GM19043 (cell line): ENCODE data around the gene NOL4L.

ENCODE experiments used
- ATAC-seq: cut with Tn5 transposase; IDR thresholded peaks from one replicate; pipeline ENCODE4 v1.9.1; 2021; ENCODE audit warnings: low read depth; ENCODE audit not compliant: unreplicated experiment

The NOL4L gene

GRCh38 chr20:32614303-32614702, 29.2 kb upstream of the NOL4L start:
- ATAC-seq, result no peak

DNA sequence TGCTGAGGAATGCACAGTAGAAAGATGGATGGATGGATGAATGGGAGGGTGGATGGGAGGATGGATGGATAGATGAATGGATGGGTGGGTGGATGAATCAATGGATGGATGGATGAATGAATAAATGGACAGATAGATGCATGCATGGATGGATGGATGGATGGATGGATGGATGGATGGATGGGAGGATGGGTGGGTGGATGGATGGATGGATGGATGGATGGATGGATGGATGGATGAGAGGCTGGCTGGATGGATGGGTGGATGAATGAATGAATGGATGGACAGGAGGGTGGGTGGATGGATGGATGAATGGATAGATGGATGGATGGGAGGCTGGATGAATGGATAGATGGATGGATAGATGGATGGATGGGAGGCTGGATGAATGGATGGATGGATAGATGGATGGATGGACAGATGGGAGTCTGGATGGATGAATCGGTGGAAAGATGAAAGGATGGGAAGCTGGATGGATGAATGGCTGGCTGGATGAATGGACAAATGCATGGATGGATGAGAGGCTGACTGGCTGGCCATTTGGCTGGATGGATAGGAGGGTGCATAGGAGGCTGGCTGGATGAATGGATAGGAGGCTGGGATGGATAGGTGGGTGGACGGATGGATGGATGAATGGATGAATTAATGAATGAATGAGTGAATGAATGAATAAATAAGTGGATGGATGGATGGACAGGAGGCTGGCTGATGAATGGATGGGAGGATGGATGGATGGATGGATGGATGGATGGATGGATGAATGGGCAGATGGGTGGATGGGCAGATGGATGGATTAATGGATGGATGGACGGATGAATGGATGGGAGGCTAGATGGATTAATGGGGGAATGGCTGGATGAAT, 28.3 kb upstream of the NOL4L start:
- ATAC-seq, result no peak

DNA sequence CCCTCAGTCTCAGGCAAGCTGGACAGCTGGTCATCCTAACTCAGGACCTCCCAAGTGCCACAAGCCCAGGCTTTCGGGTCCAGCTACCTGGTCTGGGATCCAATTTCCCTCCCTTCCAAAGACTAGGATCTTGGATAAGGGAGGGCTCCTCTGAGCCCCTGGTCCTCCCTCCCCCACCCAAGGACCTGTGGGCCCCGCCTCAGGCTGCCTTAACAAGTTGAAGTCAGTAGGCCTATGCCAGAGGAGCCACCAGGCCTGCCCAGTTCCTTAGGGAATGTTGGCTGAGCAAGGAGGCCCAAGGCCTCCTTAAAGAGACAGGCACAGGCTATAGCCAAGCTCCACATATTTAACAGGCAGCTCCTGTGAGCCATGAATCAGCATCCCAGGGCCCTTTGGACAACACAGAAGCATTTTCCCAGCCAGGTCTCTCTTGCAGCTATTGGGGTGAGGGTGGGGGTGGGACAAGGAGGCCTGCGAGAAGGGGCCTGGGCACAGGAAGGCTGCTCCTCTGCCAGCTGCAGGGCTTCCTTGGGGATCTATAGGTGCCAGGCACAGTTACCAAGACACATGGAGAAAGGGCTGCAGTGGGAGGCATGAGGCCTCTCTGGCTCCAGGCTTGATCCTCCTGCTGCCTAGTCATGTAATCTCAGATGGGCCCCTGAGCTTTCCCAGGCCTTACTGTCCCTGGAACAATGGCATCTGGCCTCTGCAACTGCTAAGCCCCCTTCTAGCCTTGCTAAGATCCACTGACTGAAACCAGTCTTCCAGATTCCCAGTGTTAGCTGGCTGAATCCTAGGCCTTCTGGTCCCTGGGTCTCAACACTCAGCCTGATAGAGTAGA, 27.4 kb upstream of the NOL4L start:
- no peak for ATAC-seq

DNA sequence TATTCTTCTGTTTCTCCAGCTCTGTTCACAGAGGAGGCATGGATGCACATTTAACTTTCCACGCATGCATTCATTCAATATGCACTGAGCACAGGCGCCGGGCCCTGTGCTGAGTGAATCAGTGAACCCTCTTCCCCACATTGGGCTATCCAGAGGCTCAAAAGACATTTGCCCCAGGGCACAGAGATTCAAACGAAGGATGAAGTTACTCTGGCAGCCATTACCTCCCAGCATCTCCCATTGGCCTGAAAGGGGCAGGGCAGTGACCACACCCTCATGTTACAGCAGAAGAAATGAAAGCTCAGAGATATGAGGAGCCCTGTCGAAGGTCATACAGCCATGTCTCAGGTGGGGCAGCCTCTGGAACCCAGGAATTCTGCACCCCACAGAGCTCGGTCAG, 26.7 kb upstream of the NOL4L start:
- ATAC-seq, result no peak

DNA sequence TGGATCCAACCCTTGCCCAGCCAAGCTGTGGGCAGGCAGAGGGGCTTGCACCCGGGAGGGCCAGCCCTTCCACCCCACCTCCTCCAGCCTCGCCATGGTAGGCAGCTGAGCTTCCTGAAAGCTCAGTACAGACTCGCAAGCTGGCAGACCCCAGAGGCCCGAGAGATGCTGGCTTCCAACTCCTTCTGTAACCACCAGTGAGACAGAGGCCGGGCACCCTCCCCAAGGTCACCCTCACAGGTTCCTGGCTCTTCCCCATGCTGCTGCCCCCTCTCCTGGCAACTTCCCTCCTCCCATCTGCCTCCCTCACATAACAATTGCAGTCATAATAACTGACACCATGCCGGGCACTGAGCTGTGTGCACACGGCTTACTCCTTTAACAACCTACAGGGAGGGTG, 26.2 kb upstream of the NOL4L start:
- no peak for ATAC-seq

DNA sequence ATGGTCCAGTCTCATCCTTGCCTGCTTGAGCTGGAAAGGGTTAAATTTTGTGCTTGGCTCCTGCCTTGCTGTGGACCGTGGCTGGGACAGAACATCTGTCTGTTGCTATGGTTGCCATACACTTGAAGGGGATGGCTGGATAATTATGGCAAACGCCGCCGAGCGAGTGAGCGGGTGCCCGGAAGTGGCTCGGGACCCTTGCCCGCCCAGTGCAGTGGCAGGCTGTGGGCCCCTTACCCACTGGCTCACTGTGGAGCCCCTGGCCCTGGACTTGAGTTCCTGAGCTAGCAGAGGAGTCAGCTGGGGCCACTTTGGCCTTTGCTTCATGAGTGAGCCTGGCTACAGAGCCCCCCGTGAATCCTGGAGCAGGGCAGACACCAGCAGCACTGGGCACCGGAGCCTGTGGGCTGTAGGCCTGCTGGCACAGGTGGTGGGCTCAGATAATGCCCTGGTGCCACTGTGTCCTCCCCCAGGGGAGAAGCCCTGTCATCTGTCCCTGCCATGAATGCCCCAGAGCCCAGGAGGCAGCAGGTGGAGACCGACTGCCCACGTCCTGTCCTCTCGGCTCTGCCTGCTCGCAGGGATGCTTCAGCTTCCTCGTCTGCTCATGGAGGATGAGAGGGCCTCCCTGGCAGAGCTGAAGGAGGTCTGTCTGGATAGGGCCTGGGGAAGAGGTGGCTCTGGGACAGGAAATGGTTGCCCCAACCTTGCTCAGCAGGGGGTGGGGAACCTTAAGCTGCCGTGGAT, 25.5 kb upstream of the NOL4L start:
- ATAC-seq, result no peak

DNA sequence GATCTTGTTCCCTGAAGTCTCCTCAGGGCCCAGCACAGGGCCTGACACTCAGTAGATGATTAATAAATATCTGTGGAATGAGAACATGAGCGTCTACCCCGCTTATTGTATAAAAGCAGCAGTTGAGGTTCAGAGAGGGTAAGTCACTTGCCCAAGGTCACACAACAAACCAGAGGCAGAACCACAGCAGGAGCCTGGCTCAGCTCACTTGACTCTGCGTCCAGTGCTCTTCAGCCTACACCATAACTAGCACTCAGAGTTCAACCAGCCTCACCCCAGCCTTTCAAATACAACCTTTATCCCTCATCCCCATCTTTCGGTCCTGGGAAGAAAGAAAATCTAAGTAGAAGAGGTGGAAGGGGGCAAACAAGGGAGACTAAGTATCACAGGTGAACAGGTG, 24.9 kb upstream of the NOL4L start:
- no peak for ATAC-seq

GRCh38 chr20:32609111-32609773, 24.1 kb upstream of the NOL4L start:
- ATAC-seq, result no peak

- no peak for ATAC-seq
Observed at GRCh38 chr20:32608664-32609015, 23.5 kb upstream of the NOL4L start.

- ATAC-seq, result no peak
Observed at GRCh38 chr20:32607727-32608663, 22.9 kb upstream of the NOL4L start.

DNA sequence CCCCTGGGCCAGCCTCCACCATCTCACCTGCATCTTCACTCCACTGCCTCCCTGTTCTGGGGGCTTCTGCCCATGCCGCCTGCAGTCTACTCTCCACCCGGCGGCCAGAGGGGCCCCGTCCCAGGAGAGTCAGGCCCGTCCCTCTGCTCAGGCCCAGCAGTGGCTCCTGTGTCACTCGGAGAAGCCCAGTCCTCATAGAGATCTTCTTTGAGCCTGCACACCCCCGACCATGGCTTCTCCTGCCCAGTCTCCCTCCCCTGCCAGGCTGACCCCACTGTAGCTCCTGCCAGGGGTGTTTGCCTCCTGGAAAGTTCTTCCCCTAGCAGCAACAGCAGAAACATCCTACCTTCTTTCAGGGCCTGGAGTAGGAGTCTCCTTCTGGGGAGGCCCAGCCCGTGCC, 22.2 kb upstream of the NOL4L start:
- ATAC-seq, result no peak

DNA sequence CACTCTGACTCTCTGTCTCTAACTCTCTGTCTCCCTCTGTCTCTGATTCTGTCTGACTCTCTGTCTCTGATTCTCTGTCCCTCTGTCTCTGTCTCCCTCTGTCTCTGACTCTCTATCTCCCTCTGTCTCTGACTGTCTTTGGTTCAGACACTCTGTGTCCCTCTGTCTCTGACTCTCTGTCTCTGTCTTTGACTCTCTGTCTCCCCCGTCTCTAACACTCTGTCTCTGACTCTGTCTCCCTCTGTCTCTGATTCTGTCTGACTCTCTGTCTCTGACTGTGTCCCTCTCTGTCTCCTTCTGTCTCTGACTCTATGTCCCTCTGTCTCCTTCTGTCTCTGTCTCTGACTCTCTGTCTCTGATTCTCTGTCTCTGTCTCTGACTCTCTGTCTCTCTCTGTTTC, 21.7 kb upstream of the NOL4L start:
- ATAC-seq, result no peak

DNA sequence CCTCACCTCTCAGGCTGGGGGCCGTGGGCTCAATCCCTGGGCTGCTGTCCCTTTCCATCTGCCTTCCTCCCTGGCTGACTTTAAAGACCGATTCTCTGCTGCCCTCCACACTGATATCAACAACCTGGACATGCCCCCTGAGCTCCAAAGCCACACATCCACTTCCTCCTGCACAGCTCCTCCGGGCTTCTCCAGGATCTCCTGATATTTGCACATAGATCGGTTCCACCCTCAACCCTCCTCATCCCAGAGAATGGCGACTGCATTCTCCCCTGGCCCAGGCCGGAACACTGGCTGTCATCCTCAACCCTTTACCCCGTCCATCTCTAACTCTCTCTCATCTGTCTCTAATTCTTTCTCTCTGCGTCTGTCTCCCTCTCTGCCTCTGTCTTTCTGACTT, 21.0 kb upstream of the NOL4L start:
- no peak for ATAC-seq

GRCh38 chr20:32605167-32605656, 20.1 kb upstream of the NOL4L start:
- no peak for ATAC-seq

DNA sequence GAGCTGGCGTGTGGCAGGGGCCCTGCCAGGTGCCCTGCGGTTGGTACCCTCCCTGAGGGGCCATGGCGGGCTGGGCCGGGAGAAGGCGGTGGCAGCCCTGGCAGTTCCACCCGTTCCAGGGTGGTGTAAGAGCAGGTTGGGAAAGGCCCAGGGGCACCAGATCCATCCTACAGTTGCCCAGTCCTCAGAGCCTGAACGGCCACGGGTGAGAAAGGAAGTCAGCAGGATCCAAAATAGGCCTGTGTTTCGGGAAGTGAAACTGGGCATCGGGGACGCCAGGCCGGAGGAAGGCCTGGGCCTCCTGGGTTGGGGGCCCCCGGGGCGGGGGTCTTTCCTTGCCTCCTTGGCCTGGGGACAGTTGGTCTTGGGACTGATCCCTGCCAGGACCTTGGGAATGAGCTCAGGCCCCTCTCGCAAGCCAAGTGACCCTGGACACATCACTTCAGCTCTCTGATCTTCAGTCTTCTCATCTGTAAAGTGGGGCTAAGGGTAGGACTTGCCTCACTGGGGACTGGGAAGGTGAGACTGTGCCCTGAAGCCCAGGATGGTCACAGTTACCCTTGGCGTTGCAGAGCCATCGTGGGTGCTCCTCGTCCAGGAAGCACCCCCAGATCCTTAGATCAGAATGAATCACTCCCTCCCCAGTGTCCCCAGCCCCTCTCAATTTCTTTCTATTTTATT, 18.1 kb upstream of the NOL4L start:
- no peak for ATAC-seq

DNA sequence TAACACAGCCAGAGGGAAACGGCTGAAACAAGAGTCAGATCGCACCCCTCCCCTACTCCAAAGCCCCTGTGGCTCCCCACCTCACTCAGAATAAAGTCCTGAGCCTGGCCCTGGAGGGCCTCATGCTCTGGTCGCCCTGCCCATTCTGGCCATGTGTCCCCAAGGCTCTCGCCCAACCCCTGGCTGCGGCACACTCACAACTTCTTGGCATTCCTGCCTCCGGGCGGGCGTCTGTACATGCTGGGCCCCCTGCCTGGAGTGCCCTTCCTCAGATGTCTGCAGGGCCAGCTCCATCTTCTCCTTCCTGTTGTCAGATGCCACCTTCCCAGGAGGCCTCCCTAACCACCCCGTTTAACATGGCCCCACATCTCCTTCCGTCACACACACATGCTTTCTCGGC, 17.1 kb upstream of the NOL4L start:
- no peak for ATAC-seq

- no peak for ATAC-seq
Observed at GRCh38 chr20:32600681-32601237, 15.6 kb upstream of the NOL4L start.

DNA sequence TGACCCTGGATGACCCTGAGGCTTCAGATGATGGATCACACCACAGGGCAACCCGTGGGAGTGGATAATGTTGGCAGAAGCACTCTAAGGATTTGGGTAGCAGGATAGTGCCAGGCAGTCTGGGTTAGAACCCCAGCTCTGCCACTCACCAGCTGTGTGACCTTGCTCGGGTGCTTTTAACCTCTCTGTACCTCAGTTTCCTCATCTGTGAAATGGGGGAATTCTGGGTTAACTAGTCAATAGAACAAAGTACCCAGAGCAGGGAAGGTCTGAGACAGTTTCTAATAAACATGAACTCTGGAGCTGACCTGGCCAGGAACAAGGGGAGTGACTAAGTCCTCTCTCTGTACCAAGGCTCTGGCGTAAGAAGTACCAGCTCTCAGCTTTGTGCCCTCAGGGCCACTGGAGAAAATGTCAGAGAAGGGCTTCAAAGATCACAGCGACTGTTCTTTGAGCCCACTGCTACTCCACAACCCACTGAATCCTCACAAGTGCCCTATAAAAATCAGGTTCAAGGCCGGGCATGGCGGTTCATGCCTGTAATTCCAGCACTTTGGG, 14.7 kb upstream of the NOL4L start:
- ATAC-seq, result no peak
